HG03103 (cell line): ENCODE measurements around the gene KYNU.
A peak's percentile ranks its signal among the peaks of the same experiment; 100 is the strongest.
"Not testable (repeated sequence)": the region's sequence is repeated elsewhere in the genome, so short reads cannot be mapped to it uniquely, and the experiment has no call there.

Source experiments
- ATAC-seq: cut with Tn5 transposase; IDR thresholded peaks from one replicate; pipeline ENCODE4 v1.9.1; 2021; ENCODE audit warnings: low read depth; ENCODE audit not compliant: unreplicated experiment

The KYNU gene

GRCh38 chr2:142877216-142877838 is at the start of gene KYNU:
Gene KYNU, plus strand, starts transcription at chr2:142877664. Its CDS starts 7,704 bp downstream, at chr2:142885368.
- peak; percentile 50 for ATAC-seq

GRCh38 chr2:142834021-142834420 is 43.4 kb upstream of the KYNU start:
- no peak for ATAC-seq

GRCh38 chr2:142840436-142840835 is 37.0 kb upstream of the KYNU start:
- no peak for ATAC-seq

- ATAC-seq, result no peak
These were observed 35.7 kb upstream of the KYNU start for GRCh38 chr2:142841788-142842187.

- ATAC-seq, result no peak
These were observed 35.1 kb upstream of the KYNU start for GRCh38 chr2:142842369-142842768.

- ATAC-seq, result no peak
These were observed 33.7 kb upstream of the KYNU start for GRCh38 chr2:142843731-142844130.

- ATAC-seq, result no peak
These were observed 29.3 kb upstream of the KYNU start for GRCh38 chr2:142848023-142848606.

GRCh38 chr2:142849820-142850219 is 27.6 kb upstream of the KYNU start:
- no peak for ATAC-seq

- no peak for ATAC-seq
These were observed 23.6 kb upstream of the KYNU start for GRCh38 chr2:142853912-142854311.

- ATAC-seq, result no peak
These were observed 20.0 kb upstream of the KYNU start for GRCh38 chr2:142857256-142858164.

GRCh38 chr2:142858961-142859360 is 18.5 kb upstream of the KYNU start:
- no peak for ATAC-seq

GRCh38 chr2:142862299-142862698 is 15.2 kb upstream of the KYNU start:
- ATAC-seq, result no peak

GRCh38 chr2:142862847-142863246 is 14.6 kb upstream of the KYNU start:
- no peak for ATAC-seq

GRCh38 chr2:142863485-142863961 is 13.9 kb upstream of the KYNU start:
- ATAC-seq, result no peak

- not testable (repeated sequence) for ATAC-seq
These were observed 12.9 kb upstream of the KYNU start for GRCh38 chr2:142864605-142865004.

- ATAC-seq, result peak; percentile 92
These were observed 11.5 kb upstream of the KYNU start for GRCh38 chr2:142865924-142866323.

- peak; percentile 8 for ATAC-seq
These were observed 11.0 kb upstream of the KYNU start for GRCh38 chr2:142866426-142866825.

GRCh38 chr2:142867136-142867535 is 10.3 kb upstream of the KYNU start:
- no peak for ATAC-seq

- peak; percentile 29 for ATAC-seq
These were observed 9.2 kb upstream of the KYNU start for GRCh38 chr2:142868229-142868762.

GRCh38 chr2:142869065-142869460 is 8.4 kb upstream of the KYNU start:
- not testable (repeated sequence) for ATAC-seq

- no peak for ATAC-seq
These were observed 7.9 kb upstream of the KYNU start for GRCh38 chr2:142869461-142870106.
